ENCODE data around the gene RRP1B.

The RRP1B gene

GRCh38 chr21:43663033-43663432 is 3.7 kb downstream of the RRP1B start (continued):
- no peak for TF ChIP-seq ZNF8 (CRISPR knock-in tag; IDR thresholded peaks at IDR 0.05)

GRCh38 chr21:43664358-43664757 is 5.0 kb downstream of the RRP1B start:
- TF ChIP-seq ZNF70 (CRISPR knock-in tag; IDR thresholded peaks at IDR 0.05) (no peak), ZNF8 (CRISPR knock-in tag; IDR thresholded peaks at IDR 0.05) (no peak), OSR1 (CRISPR knock-in tag; IDR thresholded peaks at IDR 0.05) (no peak), ZNF565 (CRISPR knock-in tag; conservative IDR thresholded peaks at IDR 0.05; ENCODE audit: low read depth) (no peak), RARB (CRISPR knock-in tag; IDR thresholded peaks at IDR 0.05) (no peak), SNAI2 (CRISPR knock-in tag; IDR thresholded peaks at IDR 0.05) (no peak)
- ATAC-seq = no peak

GRCh38 chr21:43665879-43666278 is 6.5 kb downstream of the RRP1B start:
- TF ChIP-seq ARNTL (CRISPR knock-in tag; IDR thresholded peaks at IDR 0.05; ENCODE audit: borderline replicate concordance, low read depth) (no peak), PPARA (CRISPR knock-in tag; IDR thresholded peaks at IDR 0.05; ENCODE audit: borderline replicate concordance) (no peak), ZNF565 (CRISPR knock-in tag; conservative IDR thresholded peaks at IDR 0.05; ENCODE audit: low read depth) (no peak), ZFP30 (CRISPR knock-in tag; IDR thresholded peaks at IDR 0.05) (no peak), CSRNP3 (CRISPR knock-in tag; IDR thresholded peaks at IDR 0.05) (no peak), ZNF70 (CRISPR knock-in tag; IDR thresholded peaks at IDR 0.05) (no peak), ESRRG (CRISPR knock-in tag; IDR thresholded peaks at IDR 0.05) (no peak), TCF4 (CRISPR knock-in tag; IDR thresholded peaks at IDR 0.05; ENCODE audit: borderline replicate concordance) (no peak)
- no peak for ATAC-seq

GRCh38 chr21:43667191-43667904 is 8.0 kb downstream of the RRP1B start:
- ATAC-seq = no peak
- TF ChIP-seq ARNTL (CRISPR knock-in tag; IDR thresholded peaks at IDR 0.05; ENCODE audit: borderline replicate concordance, low read depth) = no peak
- no peak for TF ChIP-seq GLIS3 (CRISPR knock-in tag; IDR thresholded peaks at IDR 0.05)
- no peak for TF ChIP-seq ISL1 (CRISPR knock-in tag; IDR thresholded peaks at IDR 0.05)
- TF ChIP-seq ESRRG (CRISPR knock-in tag; IDR thresholded peaks at IDR 0.05) = no peak
- TF ChIP-seq ZFP30 (CRISPR knock-in tag; IDR thresholded peaks at IDR 0.05) = no peak
- TF ChIP-seq OSR1 (CRISPR knock-in tag; IDR thresholded peaks at IDR 0.05) = no peak

- no peak for ATAC-seq
- no peak for TF ChIP-seq CSDC2 (CRISPR knock-in tag; IDR thresholded peaks at IDR 0.05)
- no peak for TF ChIP-seq ZNF8 (CRISPR knock-in tag; IDR thresholded peaks at IDR 0.05)
- TF ChIP-seq TCF4 (CRISPR knock-in tag; IDR thresholded peaks at IDR 0.05; ENCODE audit: borderline replicate concordance) = no peak
- TF ChIP-seq RARB (CRISPR knock-in tag; IDR thresholded peaks at IDR 0.05) = no peak
- no peak for TF ChIP-seq TOX (CRISPR knock-in tag; IDR thresholded peaks at IDR 0.05; ENCODE audit: borderline replicate concordance)
- no peak for TF ChIP-seq PPARA (CRISPR knock-in tag; IDR thresholded peaks at IDR 0.05; ENCODE audit: borderline replicate concordance)
- no peak for TF ChIP-seq ZC3H10 (CRISPR knock-in tag; IDR thresholded peaks at IDR 0.05)
- TF ChIP-seq CSRNP3 (CRISPR knock-in tag; IDR thresholded peaks at IDR 0.05) = no peak
Observed at GRCh38 chr21:43669828-43670605, 10.7 kb downstream of the RRP1B start.

GRCh38 chr21:43675871-43676270 is 16.5 kb downstream of the RRP1B start:
- no peak for ATAC-seq
- TF ChIP-seq ZFP30 (CRISPR knock-in tag; IDR thresholded peaks at IDR 0.05) = no peak
- TF ChIP-seq PPARA (CRISPR knock-in tag; IDR thresholded peaks at IDR 0.05; ENCODE audit: borderline replicate concordance) = no peak
- no peak for TF ChIP-seq ARNTL (CRISPR knock-in tag; IDR thresholded peaks at IDR 0.05; ENCODE audit: borderline replicate concordance, low read depth)
- TF ChIP-seq TOX (CRISPR knock-in tag; IDR thresholded peaks at IDR 0.05; ENCODE audit: borderline replicate concordance) = no peak
- TF ChIP-seq BACH2 (CRISPR knock-in tag; IDR thresholded peaks at IDR 0.05; ENCODE audit: borderline replicate concordance) = no peak
- no peak for TF ChIP-seq ZC3H10 (CRISPR knock-in tag; IDR thresholded peaks at IDR 0.05)
- no peak for TF ChIP-seq ZNF8 (CRISPR knock-in tag; IDR thresholded peaks at IDR 0.05)
- TF ChIP-seq TCF4 (CRISPR knock-in tag; IDR thresholded peaks at IDR 0.05; ENCODE audit: borderline replicate concordance) = no peak
- TF ChIP-seq TSHZ2 (CRISPR knock-in tag; IDR thresholded peaks at IDR 0.05) = no peak
- TF ChIP-seq PATZ1 (CRISPR knock-in tag; IDR thresholded peaks at IDR 0.05; ENCODE audit: borderline replicate concordance) = no peak
- TF ChIP-seq ZFP3 (CRISPR knock-in tag; IDR thresholded peaks at IDR 0.05) = no peak

All from SK-N-SH treated with all-trans-retinoic acid at 6 μM for 48 hours (cell line).